GM12872 (cell line): ENCODE data around the gene FOCAD.

Source experiments
- CTCF ChIP-seq: IDR thresholded peaks from 3 replicates; pipeline ENCODE4 v1.5.1; 2011; ENCODE audit warnings: low read depth, mild to moderate bottlenecking, low read length, moderate library complexity; ENCODE audit not compliant: insufficient read depth

Gene FOCAD

GRCh38 chr9:20994486-20994885 is 310.4 kb downstream of the FOCAD start:
- TF ChIP-seq CTCF: no peak

DNA sequence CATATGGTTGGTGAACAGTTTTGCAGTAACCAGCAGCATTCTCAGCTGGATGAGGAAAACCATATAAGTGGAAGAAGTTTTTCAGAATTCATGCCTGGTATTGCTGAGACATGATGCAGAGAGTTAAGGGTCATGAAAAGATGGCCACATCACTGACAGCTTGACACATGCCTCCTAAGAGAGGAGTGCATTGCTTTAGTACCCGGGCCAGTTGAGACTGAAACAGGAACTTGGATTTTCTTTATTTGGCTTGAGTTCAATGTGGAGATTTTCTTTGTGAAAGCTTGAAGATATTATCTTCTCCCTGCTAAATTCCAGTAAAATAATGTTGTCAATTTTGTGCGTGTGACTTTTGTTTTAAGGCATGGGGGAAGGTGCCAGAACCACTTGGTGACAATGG is 311.6 kb downstream of the FOCAD start:
- no peak for TF ChIP-seq CTCF

GRCh38 chr9:20996809-20997208 is 312.8 kb downstream of the FOCAD start:
- TF ChIP-seq CTCF: no peak

GRCh38 chr9:20997503-20998076 is 313.5 kb downstream of the FOCAD start:
- TF ChIP-seq CTCF: no peak

DNA sequence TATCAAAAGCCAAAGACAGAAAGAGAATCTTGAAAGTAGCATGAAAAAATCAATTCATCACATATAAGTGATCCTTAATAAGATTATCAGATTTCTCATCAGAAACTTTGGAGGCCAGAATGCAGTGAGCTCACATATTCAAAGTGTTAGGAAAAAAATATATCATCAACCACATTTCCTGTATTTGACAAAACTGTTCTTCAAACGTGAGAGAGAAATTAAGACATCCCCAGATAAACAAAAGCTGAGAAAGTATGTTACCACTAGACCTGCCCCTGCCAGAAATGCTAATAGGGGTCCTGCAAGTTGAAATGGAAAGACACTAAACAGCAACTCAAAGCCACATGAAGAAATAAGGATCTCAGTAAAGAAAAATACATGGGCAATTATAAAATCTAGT is 317.5 kb downstream of the FOCAD start:
- no peak for TF ChIP-seq CTCF

- TF ChIP-seq CTCF: no peak
Measured at GRCh38 chr9:21002040-21002439, 318.0 kb downstream of the FOCAD start.

DNA sequence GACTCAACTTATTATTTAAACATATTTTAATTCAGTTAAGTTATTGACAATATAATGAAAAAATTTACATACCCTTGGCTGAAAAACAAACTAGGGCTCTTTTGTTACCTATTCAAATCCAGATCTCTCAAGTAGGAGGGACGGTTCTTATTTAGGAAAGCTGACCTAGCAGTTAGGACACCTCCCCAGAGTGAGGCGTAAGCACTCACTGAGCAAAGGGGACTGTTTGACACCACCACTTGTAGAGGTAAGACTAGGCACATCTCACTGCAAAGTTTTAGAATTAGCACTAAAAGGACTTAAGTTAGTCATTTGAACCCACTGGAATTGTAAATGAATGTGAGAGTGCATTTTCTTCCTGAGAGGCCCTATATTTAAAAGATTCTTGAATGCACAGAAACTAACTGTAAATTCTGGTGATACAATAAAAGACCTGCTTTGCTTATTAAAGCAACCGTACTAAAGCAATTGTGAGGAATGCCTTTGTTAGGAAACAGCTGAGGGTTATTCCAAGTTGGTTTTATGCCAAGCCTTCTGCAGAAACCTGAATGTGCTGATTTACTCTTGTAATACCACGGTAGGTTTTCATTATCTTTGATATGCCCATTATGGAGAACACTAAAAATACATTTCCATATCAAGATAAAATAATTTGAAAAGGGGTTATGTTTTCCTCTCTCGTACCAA is 331.2 kb downstream of the FOCAD start:
- TF ChIP-seq CTCF: no peak
